GM18511 (cell line): ENCODE data around the gene CD70.
"Not testable (repeated sequence)": the region's sequence is repeated elsewhere in the genome, so short reads cannot be mapped to it uniquely, and the experiment has no call there.

ENCODE experiments used
- ATAC-seq: cut with Tn5 transposase; IDR thresholded peaks from one replicate; pipeline ENCODE4 v1.9.1; 2021; ENCODE audit warnings: mild to moderate bottlenecking, moderate library complexity; ENCODE audit not compliant: unreplicated experiment

Gene CD70

GRCh38 chr19:6572217-6572616 is 18.7 kb downstream of the CD70 start:
- no peak for ATAC-seq

DNA sequence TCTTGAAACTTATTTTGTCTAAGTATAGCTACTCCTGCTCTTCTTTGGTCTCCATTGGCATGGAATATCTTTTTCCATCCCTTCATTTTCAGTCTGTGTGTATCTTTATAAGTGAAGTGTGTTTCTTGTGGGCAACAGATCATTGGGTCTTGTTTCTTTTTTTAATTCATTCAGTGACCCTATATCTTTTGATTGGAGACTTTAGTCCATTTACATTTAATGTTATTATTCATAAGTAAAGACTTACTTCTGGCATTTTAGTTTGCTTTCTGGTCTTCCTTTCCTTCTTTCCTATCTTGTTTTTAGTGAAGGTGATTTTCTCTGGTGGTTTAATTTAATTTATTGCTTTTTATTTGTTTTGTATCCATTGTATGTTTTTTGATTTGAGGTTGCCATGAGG is 19.8 kb downstream of the CD70 start:
- ATAC-seq, result no peak

DNA sequence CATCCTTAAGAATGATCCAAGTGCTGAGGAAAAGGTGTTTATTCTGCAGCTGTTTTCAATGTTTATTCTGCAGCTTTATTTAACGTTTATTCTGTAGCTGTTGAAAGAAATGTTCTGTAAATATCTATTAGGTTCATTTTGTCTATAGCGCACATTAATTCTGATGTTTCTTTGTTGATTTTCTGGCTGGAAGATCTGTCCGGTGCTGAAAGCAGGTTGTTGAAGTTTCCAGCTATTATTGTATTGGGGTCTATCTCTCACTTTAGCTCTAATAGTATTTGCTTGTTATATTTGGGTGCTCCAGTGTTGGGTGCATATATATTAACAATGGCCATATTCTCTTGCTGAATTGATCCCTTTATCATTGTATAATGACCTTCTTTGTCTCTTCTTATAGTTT is 20.2 kb downstream of the CD70 start:
- ATAC-seq, result no peak

GRCh38 chr19:6568816-6569215 is 22.1 kb downstream of the CD70 start:
- ATAC-seq, result no peak

GRCh38 chr19:6568010-6568526 is 22.9 kb downstream of the CD70 start:
- no peak for ATAC-seq

- not testable (repeated sequence) for ATAC-seq
Observed at GRCh38 chr19:6566727-6567126, 24.2 kb downstream of the CD70 start.

DNA sequence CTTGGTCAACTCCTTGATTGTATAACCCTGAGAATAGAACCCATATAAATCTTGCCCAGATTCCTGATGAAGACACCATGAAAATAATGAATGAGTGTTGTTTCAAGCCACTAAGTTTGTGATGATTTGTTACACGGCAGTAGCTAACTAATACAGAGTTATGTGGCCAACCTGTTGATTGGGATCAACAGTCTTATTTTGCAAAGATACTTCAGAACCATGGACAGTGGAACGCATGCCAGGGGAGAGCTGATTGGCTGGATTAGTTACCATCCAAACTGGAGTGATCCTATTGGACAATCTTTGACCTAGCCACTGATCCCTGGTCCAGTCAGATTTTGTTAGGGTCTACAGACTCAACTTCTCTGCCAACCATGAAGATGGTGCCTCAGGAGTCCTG is 26.6 kb downstream of the CD70 start:
- ATAC-seq, result no peak

- not testable (repeated sequence) for ATAC-seq
Observed at GRCh38 chr19:6562437-6562836, 28.5 kb downstream of the CD70 start.

DNA sequence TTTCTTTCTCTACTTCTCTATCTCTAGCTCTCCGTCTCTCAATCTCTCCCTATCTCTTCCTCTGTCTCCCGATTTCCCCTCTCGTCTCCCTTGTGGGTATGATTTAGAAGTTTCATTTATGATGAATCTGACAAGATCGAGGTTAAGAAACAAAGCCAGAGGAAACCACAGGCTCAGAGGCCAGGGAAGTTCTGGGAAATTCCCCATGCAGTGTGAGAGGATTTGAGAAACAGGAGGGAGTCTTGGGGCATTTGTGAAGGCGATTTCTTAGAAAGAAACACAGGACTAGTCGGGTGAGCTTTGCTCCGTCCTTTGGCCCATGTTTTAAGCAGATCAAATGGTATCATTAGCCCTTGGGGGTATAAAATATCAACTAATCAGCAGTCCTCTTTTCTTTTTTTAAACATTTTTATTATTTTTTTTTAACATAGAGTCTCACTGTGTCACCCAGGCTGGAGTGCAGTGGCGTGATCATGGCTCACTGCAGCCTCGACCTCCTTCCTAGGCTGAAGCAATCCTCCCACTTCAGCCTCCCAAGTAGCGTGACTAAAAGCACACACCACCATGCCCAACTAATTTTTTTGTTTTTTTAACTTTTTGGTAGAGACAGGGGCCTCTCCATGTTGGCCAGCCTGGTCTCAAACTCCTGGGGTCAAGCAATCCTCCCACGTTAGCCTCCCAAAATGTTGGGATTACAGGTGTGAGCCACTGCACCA is 34.3 kb downstream of the CD70 start:
- ATAC-seq, result no peak

DNA sequence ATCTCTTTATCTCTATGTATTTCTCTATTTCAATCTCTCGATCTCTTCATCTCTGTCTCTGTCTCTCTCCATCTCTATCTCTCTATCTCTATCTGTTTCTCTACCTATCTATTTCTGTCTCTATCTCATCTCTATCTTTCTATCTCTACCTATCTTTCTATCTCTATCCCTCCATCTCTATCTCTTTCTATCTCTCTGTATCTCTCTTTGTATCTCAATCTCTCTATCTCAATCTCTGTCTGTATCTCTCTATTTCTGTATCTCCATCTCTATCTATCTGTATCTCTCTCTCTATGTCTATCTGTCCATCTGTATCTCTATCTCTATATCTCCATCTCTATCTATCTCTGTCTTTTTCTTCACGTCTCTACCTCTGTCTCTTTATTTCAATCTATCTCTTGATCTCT is 34.9 kb downstream of the CD70 start:
- no peak for ATAC-seq

DNA sequence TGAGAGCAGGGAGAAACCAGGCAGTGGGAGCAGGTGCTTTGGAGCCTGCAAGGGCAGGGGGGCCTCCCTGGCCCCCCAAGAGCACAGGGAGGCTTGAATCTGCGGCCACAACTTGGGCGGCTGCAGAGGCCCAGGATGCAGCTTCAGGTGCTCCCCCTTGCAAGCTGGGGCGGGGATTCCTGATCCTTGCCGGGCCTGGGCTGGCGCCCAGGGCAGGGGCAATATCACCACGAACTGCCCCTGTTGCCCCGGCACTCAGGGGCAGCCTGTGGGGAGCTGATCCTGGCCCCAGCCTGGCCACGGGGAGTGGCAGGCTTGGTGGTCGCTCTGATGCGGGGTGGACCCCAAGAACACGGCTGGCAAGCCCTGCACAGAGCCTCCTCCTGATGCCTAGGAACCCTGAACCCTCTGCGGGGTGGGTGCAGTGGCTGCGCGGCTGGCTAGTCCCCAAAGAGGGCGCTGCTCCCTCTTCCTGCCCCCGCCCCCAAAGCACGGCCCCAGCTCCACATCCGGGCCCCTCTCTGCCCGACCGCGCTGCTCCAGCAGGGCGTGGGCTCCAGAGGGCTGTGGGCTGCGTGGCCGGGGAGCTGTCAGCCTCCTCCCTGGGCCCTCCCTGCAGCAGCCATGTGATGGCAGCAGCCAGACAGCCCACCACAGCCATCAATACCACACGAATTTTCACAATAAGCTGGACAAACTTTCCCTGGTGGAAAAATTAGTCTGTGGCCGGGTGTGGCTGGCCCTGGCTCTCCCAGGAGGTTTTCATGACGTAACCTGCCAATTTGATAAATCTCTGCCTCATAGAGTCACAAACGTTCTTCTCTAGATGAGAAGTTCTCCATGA is 39.1 kb downstream of the CD70 start:
- ATAC-seq, result no peak

- ATAC-seq, result no peak
Observed at GRCh38 chr19:6551091-6551490, 39.9 kb downstream of the CD70 start.

GRCh38 chr19:6550679-6551078 is 40.3 kb downstream of the CD70 start:
- not testable (repeated sequence) for ATAC-seq

DNA sequence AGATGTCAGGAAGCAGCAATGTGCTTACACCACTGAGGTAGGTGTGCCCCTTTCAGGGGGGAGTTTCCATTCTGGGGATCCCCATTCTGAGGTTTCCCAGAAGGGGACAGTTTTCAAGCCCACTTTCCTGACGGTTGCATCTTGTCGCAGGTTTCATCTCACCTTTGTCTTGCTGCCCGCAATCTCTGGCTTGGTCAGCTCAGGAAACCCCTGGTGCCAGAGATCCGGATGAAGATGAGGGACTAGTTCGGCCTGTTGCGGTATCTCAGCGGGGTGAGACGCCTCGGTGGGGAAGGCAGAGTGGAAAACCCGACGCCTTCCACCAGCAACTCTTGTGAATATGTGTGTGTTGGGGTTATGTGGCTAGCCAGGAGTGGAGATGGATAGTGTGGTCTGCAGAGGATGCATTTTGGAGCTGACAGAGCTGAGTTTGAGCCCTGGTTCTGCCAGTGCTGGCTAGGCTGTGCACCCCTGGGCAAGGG is 47.0 kb downstream of the CD70 start:
- no peak for ATAC-seq

DNA sequence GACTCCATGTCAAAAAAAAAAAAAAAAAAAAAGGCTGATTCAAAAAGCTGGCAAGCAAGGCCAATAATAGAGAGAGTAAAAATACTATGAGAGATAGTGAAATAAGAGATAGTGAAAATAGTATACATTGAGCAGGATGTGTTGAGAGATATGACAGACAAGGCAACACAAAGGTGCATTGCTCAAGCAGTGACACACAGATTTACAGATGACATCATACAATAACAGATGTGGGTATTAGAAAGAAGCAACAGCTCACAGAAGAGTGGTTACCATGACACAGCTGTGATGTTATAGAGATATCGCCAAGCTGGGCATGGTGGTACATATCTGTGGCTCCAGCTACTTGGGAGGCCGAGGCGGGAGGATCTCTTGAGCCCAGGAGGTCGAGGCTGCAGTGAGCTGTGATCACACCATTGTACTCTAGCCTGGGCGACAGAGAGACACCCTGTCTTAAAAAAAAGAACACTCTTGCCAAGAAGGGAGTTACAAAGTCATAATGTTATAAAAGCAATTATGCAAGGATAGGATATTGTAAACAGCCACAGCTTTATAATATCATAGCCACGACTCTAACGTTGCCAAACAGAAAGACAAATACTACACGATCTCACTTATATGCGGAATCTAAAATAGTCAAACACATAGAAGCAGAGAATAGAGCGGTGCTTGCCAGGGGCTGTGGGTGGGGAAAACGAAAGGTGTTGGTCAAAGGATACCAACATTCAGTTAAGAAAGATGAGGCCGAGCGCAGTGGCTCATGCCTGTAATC is 49.8 kb downstream of the CD70 start:
- ATAC-seq, result no peak

DNA sequence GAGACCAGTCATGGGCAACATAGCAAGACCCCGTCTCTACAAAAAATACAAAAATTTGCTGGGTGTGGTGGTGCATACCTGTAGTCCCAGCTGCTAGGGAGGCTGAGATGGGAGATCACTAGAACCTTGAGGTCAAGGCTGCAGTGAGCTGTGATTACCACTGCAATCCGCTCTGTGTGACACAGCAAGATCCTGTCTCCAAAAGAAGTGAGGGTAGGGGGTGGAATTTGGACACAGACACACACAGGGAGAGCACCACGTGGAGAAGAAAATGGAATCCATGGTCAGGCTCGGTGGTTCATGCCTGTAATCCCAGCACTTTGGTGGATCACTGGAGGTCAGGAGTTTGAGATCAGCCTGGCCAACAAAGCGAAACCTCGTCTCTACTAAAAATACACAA is 51.4 kb downstream of the CD70 start:
- ATAC-seq, result no peak
